HG03565 (cell line): ENCODE results near the gene MRGPRX3.
"Not testable (repeated sequence)": the region's sequence is repeated elsewhere in the genome, so short reads cannot be mapped to it uniquely, and the experiment has no call there.

Source experiments
- ATAC-seq: cut with Tn5 transposase; IDR thresholded peaks from one replicate; pipeline ENCODE4 v1.9.1; 2021; ENCODE audit warnings: mild to moderate bottlenecking, moderate library complexity; ENCODE audit not compliant: unreplicated experiment

Gene MRGPRX3

DNA sequence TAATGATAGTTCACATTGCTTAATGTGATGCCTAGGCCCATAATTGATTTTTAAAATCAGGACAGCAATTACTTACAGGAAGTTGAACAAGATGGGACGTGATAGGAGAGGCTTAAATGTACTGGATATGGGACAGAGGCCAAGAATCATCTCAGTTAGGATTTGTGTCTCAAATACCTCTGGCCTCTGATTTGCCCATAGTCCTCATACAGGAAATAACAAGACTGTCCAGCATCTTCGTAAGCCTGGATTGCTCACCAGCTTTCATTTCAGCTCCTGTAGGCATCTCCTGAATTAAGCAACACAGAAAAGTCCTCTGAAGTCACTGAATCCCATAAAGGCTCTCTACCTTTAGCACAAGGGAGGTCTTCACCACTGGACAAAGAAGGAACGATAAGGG lies at the start of gene MRGPRX3:
TSS of gene MRGPRX3 (plus strand) at position 231 of the 400 bp plus-strand sequence. CDS start 4,632 bp downstream, outside the sequence.
- no peak for ATAC-seq

DNA sequence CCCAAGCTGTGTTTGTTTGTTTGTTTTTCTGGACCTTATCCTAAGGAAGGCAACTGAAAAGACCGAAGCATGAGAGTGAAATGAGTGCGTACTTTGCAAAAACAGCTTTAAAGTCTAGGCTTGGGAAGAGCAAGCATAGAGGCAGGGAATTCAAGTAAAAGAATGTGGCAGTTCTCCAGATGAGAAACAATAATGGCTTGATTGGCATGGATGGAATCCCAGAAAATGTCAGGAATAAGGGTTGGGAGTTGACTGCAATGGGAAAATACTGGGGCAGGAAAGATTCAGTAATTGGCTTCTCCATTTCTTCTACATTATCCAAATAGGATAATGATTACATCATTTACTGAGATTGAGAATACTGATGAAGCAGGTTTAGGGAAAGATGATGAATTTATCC lies 44.0 kb upstream of the MRGPRX3 start:
- no peak for ATAC-seq

DNA sequence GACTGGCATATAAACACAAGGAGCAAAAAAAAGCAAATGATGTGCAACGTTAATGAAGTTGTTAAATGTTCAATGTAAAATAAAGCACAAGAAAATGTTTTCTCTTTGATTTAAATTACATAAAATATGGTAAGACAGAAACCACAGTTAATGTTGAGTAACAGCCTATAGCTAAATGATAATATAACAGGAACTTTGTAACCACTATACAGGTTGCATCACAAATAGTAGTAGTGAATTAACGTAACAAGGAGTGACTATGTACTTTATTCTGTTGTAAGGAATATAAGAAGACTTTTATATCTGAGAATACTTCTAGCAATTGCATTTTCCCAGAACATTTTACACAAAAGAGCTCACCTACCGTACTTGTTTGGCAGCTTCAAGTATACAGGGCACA lies 43.4 kb upstream of the MRGPRX3 start:
- no peak for ATAC-seq

DNA sequence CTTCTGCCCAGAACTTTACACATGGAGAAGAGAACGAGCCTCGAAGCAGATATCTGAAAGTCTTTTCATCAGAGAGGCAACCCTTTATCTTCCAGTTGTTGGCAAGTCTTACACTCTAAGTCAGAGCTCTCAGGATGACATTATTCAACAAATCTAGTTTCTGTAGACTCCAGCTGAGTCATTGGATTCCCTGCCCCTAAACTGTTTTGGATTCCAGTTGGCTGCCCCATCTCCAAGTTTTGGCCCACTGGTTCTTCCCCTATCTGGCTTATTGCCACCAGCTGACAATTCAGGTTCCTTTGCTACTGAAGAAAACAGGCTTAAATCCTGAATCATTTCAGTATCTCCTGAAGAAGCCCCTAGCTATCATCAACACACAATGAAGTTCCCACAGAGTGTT lies 40.6 kb upstream of the MRGPRX3 start:
- ATAC-seq, result no peak

DNA sequence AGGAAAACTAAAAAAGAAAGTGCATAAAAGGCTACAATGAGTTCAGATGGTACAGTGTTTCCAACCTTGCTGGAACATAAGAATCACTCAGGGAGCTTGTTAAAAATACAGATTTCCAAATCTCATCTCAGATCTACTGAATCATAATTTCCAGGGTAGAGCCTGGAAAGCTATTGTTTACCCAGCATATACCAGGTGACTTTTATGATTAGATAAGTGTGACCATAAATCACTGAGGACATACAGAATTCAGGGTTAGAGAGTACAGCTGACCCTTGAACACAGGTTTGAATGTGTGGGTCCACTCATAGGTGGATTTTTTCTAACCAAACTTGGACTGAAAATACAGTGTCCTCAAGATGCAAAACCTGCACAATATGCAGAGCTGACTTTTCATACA lies 38.4 kb upstream of the MRGPRX3 start:
- ATAC-seq, result no peak

DNA sequence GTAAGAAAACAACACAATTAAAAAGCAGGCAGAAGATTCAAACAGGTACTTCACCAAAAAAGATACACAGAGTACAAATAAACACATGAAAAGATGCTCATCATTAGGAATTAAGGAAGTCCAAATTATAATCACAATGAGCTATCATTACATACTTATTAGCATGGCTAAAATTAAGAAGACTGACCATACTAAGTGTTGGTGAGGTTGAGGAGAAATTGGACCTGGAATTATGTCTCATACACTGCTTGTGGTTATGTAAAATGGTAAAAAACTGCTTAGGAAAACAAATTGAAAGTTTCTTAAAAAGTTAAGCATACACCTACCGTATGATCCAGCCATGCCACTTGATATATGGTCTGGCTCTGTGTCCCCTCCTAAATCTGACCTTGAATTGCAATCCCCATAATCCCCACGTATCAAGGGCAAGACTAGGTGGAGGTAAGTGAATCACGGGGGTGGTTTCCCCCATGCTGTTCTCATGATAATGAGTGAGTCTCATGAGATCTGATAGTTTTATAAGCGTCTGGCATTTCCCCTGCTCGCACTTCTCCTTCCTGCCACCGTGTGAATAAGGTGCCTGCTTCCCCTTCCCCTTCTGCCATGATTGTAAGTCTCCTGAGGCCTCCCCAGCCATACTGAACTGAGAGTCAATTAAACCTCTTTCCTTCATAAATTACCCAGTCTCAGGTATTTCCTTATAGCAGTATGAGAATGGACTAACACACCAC lies 31.3 kb upstream of the MRGPRX3 start:
- ATAC-seq, result no peak

DNA sequence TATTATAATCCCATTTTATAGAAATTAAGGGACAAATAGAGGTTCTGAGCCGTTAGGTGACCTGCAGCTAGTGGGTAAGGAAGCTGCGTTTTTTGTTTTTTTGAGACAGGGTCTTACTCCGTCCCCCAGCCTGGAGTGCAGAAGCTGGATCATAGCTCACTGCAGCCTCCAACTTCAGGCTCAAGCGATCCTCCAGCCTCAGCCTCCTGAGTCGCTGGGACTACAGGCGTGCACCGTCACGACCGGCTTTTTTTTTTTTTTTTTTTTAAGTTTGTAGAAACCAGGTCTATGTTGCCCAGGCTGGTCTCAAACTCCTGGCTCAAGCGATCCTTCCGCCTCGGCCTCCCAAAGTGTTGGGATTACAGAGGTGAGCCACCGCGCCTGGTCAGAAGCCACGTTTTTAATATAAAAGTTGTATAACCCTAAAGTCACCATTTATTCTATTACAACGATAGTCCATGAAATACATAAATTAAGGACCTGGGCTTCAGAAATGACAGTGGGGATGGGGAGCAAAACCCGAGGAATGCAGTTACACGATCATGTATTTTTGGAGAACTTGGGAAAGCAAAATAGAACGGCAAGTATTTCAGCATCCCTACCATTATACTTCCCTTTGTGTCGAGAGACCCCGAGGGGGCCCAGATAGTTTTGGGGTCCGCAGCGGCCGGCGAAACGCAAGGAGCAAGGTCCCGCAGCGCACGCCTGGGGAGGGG lies 27.1 kb upstream of the MRGPRX3 start:
- no peak for ATAC-seq

DNA sequence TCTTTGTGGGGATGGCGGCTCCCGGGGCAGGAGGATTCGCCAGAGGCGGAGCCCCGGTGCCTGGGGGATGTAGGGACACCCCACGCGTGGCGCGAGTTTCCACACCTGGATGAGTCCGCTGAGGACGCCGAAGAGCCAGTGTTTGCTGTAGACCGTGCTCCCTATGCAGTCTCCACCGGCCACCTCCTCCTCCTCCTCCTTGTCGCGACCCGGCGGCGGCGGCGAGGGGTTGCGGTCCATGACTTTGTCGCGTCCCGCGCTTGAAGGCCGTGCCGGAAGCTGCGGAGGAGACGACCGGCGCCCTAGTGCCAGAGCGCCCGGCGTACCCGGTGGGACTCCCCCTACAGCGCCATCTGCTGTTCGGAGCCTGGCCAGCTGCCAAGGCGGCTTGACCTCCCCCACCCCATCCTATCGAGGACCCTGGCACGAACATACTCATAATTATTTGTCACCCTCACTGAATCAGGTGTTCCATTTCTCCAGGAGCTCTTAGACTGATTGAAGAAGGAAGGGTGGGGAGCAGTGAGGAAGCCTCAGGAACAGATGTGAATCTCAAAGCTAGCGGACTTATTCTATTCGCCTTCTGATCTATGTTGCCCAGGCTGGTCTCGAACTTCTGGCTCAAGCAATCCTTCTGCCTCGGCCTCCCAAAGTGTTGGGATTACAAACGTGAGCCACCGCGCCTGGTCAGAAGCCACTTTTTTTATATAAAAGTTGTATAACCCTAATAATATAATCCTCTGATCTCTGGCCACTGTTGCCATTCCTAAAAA lies 26.4 kb upstream of the MRGPRX3 start, which contains the start of gene SAAL1:
TSS of gene SAAL1 (minus strand) at position 281 of the 773 bp plus-strand sequence. CDS start at position 240, 41 bp downstream.
- peak; percentile 89 for ATAC-seq

DNA sequence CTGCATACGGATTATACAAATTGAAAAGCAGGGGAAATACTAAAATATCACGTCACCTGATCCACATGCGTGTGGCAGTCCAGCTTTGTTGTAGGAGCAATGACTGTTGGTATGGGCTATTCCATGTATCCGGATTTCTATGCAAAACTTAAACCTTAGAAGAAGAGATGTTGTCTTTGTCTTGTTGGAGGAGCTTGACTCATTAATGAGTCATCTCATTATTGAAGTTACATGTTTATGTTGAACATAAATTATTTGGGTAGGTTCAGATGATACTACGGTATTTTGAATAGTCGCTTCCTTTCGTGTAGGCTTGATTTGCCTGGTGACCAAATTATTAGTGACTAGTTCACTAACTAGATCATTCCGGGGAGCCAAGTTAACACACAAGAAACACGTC lies 25.7 kb upstream of the MRGPRX3 start:
- ATAC-seq, result no peak

DNA sequence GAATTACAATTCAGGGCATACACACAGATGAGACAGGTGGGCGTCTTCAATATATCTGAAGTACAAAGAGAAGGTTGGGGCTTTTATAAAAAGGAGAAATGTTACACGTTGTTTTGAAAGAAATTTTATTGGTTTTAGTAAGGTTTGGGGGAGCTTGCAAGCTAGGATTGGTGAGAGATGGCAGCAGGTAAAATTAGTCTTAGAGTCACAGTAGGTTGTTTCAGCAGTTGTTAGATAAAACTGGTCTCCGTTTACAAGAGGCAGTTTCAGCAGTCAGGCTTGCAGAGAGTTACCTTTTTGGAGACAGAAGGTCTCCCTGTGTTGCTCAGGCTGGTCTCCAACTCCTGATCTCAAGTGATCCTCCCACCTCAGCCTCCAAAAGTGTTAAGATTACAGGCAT lies 24.1 kb upstream of the MRGPRX3 start:
- no peak for ATAC-seq

DNA sequence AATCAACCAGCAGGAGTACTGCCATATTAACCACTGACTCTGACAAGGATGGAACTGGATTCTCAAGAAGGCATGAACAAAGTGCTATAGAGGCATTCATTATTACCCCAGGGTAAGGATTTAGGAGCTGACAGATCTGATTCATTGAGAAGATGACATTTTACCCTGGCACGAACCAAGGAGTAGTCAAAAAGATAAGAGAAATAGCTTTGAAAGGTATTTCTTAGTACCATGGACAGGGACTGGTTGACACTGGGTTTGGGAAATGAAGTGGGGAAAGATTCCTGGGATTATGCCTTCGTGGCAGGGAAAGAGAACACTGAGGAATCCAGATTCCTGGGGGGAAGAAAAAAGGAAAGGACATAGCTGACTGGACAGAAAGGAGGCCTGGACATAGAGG lies 21.4 kb upstream of the MRGPRX3 start:
- ATAC-seq, result no peak

DNA sequence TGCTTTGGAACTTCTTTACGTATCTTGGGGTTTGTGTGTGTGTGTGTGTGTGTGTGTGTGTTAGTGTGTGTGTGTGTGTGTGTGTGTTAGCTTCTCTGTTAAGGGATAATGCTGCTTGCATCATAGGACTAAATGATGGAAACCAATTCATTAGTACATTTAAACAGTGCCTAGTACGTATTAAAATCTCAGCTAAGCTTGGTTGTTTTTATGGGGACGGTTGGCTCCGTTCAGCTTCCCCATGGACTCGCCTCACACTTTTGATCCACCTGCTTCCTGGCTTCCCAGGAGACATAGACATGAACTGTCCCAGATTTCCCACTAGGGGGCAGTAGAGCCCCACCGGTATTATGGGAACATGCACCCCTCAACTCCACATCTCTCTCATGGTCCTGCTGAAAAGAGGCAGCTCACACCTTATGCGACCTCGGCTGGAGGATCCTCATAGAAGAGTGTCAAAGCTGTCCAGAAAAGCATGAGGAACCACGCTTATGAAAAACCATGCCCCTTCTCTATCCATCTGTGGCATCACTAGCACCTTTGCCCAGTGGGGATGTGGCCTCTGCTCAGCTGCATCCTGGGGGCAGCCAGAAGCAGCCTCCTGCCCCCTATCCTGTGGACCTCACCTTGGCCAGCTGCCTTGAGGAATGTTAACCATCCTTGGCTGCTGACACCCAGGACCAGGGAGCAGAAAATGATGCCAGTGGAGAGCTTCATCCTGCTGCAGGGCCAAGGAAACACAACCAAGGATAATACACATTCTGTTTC lies 16.8 kb upstream of the MRGPRX3 start:
- peak; percentile 56 for ATAC-seq

DNA sequence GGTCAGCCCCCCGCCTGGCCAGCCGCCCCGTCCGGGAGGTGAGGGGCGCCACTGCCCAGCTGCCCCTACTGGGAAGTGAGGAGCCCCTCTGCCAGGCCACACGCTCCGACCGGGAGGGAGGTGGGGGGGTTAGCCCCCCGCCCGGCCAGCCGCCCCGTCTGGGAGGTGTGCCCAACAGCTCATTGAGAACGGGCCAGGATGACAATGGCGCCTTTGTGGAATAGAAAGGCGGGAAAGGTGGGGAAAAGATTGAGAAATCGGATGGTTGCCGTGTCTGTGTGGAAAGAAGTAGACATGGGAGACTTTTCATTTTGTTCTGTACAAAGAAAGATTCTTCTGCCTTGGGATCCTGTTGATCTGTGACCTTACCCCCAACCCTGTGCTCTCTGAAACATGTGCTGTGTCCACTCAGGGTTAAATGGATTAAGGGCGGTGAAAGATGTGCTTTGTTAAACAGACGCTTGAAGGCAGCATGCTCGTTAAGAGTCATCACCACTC lies 11.0 kb upstream of the MRGPRX3 start:
- not testable (repeated sequence) for ATAC-seq

DNA sequence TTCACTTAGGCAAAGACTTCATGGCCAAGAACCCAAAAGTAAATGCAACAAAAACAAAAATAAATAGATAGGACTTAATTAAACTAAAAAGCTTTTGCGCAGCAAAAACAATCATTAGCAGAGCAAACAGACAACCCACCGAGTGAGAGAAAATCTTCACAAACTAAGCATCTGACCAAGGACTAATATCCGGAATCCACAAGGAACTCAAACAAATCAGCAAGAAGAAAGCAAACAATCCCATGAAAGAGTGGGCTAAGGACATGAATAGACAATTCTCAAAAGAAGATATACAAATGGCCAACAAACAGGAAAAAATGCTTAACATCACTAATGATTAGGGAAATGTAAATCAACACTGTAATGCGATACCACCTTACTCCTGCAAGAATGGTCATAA lies 1.3 kb upstream of the MRGPRX3 start:
- not testable (repeated sequence) for ATAC-seq

DNA sequence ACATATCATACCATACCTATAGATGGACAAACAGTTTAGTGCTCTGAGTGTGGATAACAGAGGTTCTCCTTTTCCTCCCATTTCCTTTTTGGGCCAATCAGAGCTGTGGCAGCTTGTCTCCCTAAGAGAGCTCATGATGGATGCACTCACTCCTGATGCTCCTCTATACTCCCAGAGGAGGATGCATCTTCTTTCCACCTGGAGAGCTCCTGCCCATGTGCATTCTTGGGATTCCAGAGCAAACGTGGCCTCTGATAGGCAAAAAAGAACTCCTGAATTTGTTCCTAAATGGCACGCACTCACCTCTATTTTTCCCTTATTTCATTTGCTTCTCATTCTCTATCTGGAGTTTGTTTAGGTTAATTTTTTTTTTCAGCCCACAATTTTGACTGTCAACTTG lies 2.9 kb downstream of the MRGPRX3 start:
- ATAC-seq, result no peak

DNA sequence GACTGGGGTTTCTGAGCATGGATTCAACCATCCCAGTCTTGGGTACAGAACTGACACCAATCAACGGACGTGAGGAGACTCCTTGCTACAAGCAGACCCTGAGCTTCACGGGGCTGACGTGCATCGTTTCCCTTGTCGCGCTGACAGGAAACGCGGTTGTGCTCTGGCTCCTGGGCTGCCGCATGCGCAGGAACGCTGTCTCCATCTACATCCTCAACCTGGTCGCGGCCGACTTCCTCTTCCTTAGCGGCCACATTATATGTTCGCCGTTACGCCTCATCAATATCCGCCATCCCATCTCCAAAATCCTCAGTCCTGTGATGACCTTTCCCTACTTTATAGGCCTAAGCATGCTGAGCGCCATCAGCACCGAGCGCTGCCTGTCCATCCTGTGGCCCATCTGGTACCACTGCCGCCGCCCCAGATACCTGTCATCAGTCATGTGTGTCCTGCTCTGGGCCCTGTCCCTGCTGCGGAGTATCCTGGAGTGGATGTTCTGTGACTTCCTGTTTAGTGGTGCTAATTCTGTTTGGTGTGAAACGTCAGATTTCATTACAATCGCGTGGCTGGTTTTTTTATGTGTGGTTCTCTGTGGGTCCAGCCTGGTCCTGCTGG lies 4.9 kb downstream of the MRGPRX3 start:
- no peak for ATAC-seq

DNA sequence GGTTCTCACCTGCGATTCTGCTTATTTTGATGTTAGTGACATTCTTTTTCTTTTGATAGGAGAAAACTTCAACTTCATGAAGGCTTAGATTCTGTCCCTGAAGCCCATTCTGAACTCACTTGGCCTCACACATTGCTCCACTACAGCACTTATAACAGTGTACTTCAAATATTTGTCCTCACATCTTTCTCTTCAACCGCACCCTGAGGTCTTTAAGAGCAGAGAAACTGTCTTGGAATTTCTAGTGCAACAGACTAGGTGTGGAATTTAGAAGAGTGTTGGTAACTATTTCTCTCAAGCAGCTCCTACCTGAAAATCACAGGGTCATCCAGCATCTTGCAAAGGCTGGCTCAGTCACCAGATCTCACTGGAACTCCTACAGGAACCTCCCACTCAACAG lies 7.8 kb downstream of the MRGPRX3 start:
- no peak for ATAC-seq

DNA sequence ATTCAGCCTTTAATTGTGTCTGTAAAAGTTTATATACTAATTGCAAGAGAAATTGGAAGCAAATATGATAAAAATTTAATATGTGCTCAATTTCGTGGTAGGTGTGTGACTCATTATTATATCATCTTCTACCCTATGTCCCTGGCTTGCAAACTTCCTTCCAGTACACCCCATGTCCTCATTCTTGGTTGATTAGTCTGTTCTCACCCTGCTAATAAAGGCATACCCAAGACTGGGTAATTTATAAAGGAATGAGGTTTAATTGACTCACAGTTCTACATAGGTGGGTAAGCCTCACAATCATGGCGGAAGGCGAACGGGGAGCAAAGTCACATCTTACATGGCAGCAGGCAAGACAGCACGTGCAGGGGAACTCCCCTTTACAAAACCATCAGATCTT lies 11.9 kb downstream of the MRGPRX3 start:
- ATAC-seq, result no peak

DNA sequence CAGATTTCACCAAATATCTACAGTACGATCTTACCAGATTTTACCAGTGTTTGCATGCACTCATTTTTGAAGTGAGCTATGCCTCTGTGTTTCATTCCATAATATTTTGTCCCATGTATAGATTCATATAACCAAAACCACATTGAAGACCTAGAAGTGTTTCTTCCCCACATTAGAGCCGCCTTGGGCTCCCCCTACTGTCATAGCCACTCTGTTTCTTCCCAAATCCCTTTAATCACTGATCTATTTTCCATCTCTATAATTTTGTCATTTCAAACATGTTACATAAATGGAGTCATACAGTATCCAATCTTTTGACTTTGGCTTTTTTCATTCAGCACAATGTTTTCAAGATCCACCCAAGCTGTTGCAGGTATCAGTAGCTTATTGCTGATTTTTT lies 12.7 kb downstream of the MRGPRX3 start:
- ATAC-seq, result no peak

DNA sequence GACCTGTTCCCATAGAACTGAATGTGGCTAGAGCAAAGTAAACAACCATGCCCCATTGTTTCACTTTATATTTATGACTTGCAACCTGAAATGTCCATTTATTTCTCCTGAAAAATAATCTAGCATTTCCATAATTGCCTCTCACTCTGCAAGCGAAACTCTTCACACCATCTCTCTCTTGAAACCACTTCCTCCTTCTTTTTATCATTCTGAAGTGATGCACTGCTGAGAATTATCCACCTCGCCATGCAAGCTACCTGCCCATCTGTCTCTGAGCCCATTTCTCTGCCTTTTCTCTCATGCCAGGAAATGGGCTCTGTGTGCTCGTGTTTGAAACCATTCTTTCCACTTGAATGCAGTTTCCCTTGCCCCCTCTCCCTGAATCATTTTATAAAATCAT lies 13.5 kb downstream of the MRGPRX3 start:
- no peak for ATAC-seq
